ENCODE measurements around the gene MATCAP1. TPM values are rescaled to one million over a fixed set of nuclear protein-coding genes. Genes with fewer than 3 reads are reported as not detected.

The MATCAP1 gene
- total and polyA plus RNA-seq, 2 of the 13 experiments (the other 11 are each of a cell fraction or from before 2014, with no cell fraction given), result 11.2 to 24.5 TPM

DNA sequence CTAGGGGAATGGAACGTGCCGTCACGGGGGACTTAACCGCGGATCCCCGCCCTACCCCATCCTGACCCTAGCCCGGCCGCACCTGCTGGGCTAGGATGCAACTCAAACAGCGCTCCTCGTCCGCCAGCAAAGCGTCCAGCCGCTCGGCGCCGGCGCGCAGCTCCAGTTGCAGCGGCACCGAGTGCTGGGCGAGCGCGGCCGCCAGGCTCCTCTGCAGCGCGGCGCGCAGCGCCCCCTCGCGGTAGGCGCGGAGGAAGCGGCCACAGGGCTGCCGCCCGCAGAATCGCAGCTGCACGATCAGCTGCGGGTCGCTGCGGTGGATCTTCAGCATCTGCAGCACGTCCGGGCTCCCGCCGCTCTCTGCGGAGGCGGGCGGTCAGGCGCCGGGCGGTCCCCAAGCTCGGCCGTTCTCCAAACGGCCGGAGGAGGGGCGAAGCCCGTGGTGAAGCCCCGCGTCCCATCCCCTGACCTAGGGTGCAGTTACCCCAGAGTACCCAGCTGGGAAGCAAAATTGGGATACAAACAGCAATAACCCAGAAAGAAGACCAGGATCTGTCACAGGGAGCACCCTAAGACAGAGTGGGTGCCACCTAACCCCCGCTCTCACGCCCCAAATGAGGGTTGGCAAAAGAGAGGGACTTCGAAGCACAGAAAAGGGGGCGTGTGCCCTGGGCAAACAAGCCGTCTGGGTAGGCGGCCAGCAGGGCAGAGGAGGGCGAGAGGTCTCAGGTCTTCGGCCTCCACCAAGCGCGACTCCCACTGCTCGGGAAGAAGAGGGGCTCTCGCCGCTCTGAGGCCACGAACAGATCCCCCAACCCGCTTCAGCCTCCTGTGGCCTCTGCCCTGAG is 28.2 kb downstream of the MATCAP1 start (continued):
- peak; percentile 84; the same call in 1 of the 2 replicates for TF ChIP-seq PAWR (CRISPR knock-in tag; IDR thresholded peaks at IDR 0.05; ENCODE audit: borderline replicate concordance)
- TF ChIP-seq, protein P1, sequence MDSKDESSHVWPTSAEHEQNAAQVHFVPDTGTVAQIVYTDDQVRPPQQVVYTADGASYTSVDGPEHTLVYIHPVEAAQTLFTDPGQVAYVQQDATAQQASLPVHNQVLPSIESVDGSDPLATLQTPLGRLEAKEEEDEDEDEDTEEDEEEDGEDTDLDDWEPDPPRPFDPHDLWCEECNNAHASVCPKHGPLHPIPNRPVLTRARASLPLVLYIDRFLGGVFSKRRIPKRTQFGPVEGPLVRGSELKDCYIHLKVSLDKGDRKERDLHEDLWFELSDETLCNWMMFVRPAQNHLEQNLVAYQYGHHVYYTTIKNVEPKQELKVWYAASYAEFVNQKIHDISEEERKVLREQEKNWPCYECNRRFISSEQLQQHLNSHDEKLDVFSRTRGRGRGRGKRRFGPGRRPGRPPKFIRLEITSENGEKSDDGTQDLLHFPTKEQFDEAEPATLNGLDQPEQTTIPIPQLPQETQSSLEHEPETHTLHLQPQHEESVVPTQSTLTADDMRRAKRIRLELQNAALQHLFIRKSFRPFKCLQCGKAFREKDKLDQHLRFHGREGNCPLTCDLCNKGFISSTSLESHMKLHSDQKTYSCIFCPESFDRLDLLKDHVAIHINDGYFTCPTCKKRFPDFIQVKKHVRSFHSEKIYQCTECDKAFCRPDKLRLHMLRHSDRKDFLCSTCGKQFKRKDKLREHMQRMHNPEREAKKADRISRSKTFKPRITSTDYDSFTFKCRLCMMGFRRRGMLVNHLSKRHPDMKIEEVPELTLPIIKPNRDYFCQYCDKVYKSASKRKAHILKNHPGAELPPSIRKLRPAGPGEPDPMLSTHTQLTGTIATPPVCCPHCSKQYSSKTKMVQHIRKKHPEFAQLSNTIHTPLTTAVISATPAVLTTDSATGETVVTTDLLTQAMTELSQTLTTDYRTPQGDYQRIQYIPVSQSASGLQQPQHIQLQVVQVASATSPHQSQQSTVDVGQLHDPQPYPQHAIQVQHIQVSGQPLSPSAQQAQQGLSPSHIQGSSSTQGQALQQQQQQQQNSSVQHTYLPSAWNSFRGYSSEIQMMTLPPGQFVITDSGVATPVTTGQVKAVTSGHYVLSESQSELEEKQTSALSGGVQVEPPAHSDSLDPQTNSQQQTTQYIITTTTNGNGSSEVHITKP (CRISPR knock-in tag; IDR thresholded peaks at IDR 0.05; ENCODE audit: low read depth), result no peak
- no peak for TF ChIP-seq MLLT10 (CRISPR knock-in tag; IDR thresholded peaks at IDR 0.05)
- TF ChIP-seq ZNF792 (CRISPR knock-in tag; IDR thresholded peaks at IDR 0.05), result peak; percentile 13; the same call in 1 of the 2 replicates
- no peak for TF ChIP-seq HNRNPUL1 (IDR thresholded peaks at IDR 0.05; ENCODE audit: low read depth, low read length)
- TF ChIP-seq TAF15 (IDR thresholded peaks at IDR 0.05; ENCODE audit: low read depth, low read length, poor library complexity, severe bottlenecking), result peak; percentile 46
- no peak for TF ChIP-seq KLF9 (CRISPR knock-in tag; IDR thresholded peaks at IDR 0.05; ENCODE audit: low read depth)
- no peak for TF ChIP-seq AHR (CRISPR knock-in tag; IDR thresholded peaks at IDR 0.05)
- TF ChIP-seq, protein P2, sequence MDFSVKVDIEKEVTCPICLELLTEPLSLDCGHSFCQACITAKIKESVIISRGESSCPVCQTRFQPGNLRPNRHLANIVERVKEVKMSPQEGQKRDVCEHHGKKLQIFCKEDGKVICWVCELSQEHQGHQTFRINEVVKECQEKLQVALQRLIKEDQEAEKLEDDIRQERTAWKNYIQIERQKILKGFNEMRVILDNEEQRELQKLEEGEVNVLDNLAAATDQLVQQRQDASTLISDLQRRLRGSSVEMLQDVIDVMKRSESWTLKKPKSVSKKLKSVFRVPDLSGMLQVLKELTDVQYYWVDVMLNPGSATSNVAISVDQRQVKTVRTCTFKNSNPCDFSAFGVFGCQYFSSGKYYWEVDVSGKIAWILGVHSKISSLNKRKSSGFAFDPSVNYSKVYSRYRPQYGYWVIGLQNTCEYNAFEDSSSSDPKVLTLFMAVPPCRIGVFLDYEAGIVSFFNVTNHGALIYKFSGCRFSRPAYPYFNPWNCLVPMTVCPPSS (IDR thresholded peaks at IDR 0.05), result no peak
- no peak for TF ChIP-seq SMAD9 (CRISPR knock-in tag; IDR thresholded peaks at IDR 0.05)
- TF ChIP-seq TOE1 (CRISPR knock-in tag; IDR thresholded peaks at IDR 0.05), result no peak
- no peak for TF ChIP-seq ZKSCAN5 (CRISPR knock-in tag; IDR thresholded peaks at IDR 0.05)
- TF ChIP-seq ZNF264 (CRISPR knock-in tag; IDR thresholded peaks at IDR 0.05), result no peak
- TF ChIP-seq ZNF607 (CRISPR knock-in tag; IDR thresholded peaks at IDR 0.05; ENCODE audit: borderline replicate concordance), result peak; percentile 25; the same call in 1 of the 2 replicates
- TF ChIP-seq ZBTB3 (CRISPR knock-in tag; IDR thresholded peaks at IDR 0.05; ENCODE audit: borderline replicate concordance, low read depth), result 0 out of 2 replicates have a peak, but pooled peaks have one; percentile 66
- TF ChIP-seq HDAC1 (CRISPR knock-in tag; IDR thresholded peaks at IDR 0.05), result 0 out of 2 replicates have a peak, but pooled peaks have one; percentile 7
- TF ChIP-seq SMARCE1 (IDR thresholded peaks at IDR 0.05; ENCODE audit: borderline replicate concordance), result no peak
- TF ChIP-seq MED13 (CRISPR knock-in tag; IDR thresholded peaks at IDR 0.05), result no peak
- no peak for TF ChIP-seq ZNF44 (CRISPR knock-in tag; IDR thresholded peaks at IDR 0.05)
- TF ChIP-seq ZNF629 (CRISPR knock-in tag; conservative IDR thresholded peaks at IDR 0.05), result no peak; the same call in 1 of the 2 replicates
- TF ChIP-seq KMT2B (CRISPR knock-in tag; IDR thresholded peaks at IDR 0.05), result no peak
- TF ChIP-seq TSC22D2 (CRISPR knock-in tag; IDR thresholded peaks at IDR 0.05; ENCODE audit: borderline replicate concordance), result no peak
- no peak for TF ChIP-seq HDAC2 (CRISPR knock-in tag; IDR thresholded peaks at IDR 0.05)
- no peak for TF ChIP-seq ATF7 (IDR thresholded peaks at IDR 0.05)
- TF ChIP-seq ATF7 (CRISPR knock-in tag; IDR thresholded peaks at IDR 0.05), result no peak
- TF ChIP-seq ARHGAP35 (CRISPR knock-in tag; IDR thresholded peaks at IDR 0.05; ENCODE audit: borderline replicate concordance), result no peak; the same call in 1 of the 2 replicates
- TF ChIP-seq SMARCC2 (IDR thresholded peaks at IDR 0.05), result no peak
- TF ChIP-seq THAP11 (CRISPR knock-in tag; IDR thresholded peaks at IDR 0.05), result peak; percentile 57; the same call in 1 of the 2 replicates
- no peak for TF ChIP-seq ZFP36L1 (CRISPR knock-in tag; IDR thresholded peaks at IDR 0.05)

Measured in HepG2 (cell line).